BJ (cell line): Measurements from ENCODE around the gene MACROH2A1. TPM values are rescaled to one million over a fixed set of nuclear protein-coding genes. Genes with fewer than 3 reads are reported as not detected.

ENCODE experiments used
- CTCF ChIA-PET: fragments of 350-600 bp; formaldehyde crosslinking; extraction: SDS; loops from one replicate; lab custom pipeline; 2021; ENCODE audit warnings: antibody characterized with exemption, inconsistent platforms; lab: Yijun Ruan, JAX
- POLR2A ChIA-PET: fragments of 300-600 bp; sonication (Branson Sonifier 250); formaldehyde crosslinking; extraction: SDS; loops from one replicate; lab custom pipeline; 2021; ENCODE audit warnings: antibody characterized with exemption; lab: Charles Lee
- DNase-seq: peaks from one replicate; pipeline ENCODE4 v3.0.0-alpha.2; 2011; ENCODE audit warnings: low read depth
- H3K27me3 ChIP-seq: 2 replicates; pipeline ENCODE4 v1.6.0; 2011; ENCODE audit warnings: low read length; ENCODE audit not compliant: control insufficient read depth, insufficient read depth
- H3K36me3 ChIP-seq: 2 replicates; pipeline ENCODE4 v1.5.1; 2011; ENCODE audit warnings: low read length; ENCODE audit not compliant: control insufficient read depth, insufficient read depth
- H3K4me3 ChIP-seq: 2 replicates; pipeline ENCODE4 v1.5.1; 2011; ENCODE audit warnings: low read depth, mild to moderate bottlenecking, control low read depth, low read length
- CTCF ChIP-seq: IDR thresholded peaks from 2 replicates; pipeline ENCODE4 v1.5.1; 2011; ENCODE audit warnings: low read depth, mild to moderate bottlenecking, control low read depth, inconsistent platforms, low read length, moderate library complexity; ENCODE audit not compliant: insufficient read depth
- polyA plus RNA-seq: library from polyadenylated mRNA; depleted of rRNA; stranded (reverse); fragments of >200 nt; gene quantifications from 2 replicates; pipeline ENCODE4 v1.2.3, GENCODE V29; 2011; rRNA removed
- small RNA-seq: library from RNA; depleted of rRNA; stranded (forward); fragments of <200 nt; gene quantifications from one replicate; pipeline ENCODE3, GENCODE V24; 2012; ENCODE audit warnings: low replicate concordance, low read depth; ENCODE audit not compliant: insufficient read length

MACROH2A1 gene
- polyA plus RNA-seq, 1 experiment: 96.0 TPM

GRCh38 chr5:135287551-135287950, 111.5 kb downstream of the MACROH2A1 start:
- POLR2A ChIA-PET: no interaction called here
- Histone ChIP-seq H3K4me3 (no peak overlapping the region), H3K27me3 (no peaks in the 10 kb centered on the region), H3K36me3 (no peaks in the 10 kb centered on the region)
- DNase-seq: no peak
- no peak for TF ChIP-seq CTCF
- CTCF ChIA-PET: no interaction called here

Small RNA genes within 50 kb of the gene (small RNA-seq; reads per million reads assigned to genes)
- gene DCANP1: not detected

Other genes starting within 250 kb of the MACROH2A1 start
- gene DCANP1, start 48.1 kb upstream of the MACROH2A1 start, polyA plus RNA-seq: not detected in 2 replicates
- gene TIFAB, start 53.1 kb upstream of the MACROH2A1 start, polyA plus RNA-seq: not detected in 2 replicates
- not detected in 2 replicates for gene NEUROG1, start 136.7 kb upstream of the MACROH2A1 start, polyA plus RNA-seq
- gene CXCL14, start 179.8 kb upstream of the MACROH2A1 start, polyA plus RNA-seq: 1.5 and 1.6 TPM in 2 replicates